ENCODE results near the gene TBC1D12. TPM values are rescaled to one million over a fixed set of nuclear protein-coding genes. Genes with fewer than 3 reads are reported as not detected.
A peak's percentile ranks its signal among the peaks of the same experiment; 100 is the strongest.

TBC1D12 gene
- total RNA-seq, 6 experiments from 2014 or later: 4.9 to 7.1 (median 5.4) TPM

DNA sequence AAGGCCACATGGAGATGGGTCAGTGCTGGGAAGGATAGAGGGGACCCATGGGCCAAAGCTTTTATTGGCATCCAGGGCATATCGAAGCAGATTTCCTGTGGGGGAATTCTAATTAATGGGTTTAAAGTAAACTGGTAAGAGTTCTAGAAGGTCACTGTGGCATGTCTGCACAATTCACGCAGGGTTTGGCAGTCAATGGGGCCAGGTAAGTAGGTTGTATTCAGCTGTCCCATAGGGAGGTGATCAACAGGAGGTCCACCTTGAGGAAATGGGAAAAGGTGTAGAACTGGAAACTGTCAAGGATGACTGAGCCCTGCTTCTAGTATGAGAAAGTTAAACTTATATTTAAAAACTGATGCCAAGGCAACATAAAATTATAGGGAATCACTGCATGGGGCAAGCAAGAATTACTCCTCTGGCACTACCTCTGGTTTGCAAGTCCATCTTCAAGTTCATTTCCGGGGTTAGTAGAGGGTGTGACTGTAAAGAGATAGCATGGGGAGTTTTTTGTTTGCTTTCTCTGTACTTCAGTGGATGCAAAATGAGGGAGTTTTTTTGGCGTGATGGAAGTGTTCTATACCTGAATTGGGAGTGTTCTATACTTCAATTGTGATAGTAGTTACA, 22.5 kb downstream of the TBC1D12 start:
- Mint-ChIP-seq H3K4me1 (ENCODE audit: low read depth) (peaks cover 33% of the 10 kb centered on the region), H3K27me3 (ENCODE audit: insufficient read depth) (no peaks in the 10 kb centered on the region), H3K36me3 (ENCODE audit: low read depth) (peaks cover 18% of the 10 kb centered on the region), H3K9me3 (peaks cover 17% of the 10 kb centered on the region), H3K4me3 (no peak overlapping the region), H3K27ac (no peak overlapping the region)
- TF ChIP-seq, protein P1, sequence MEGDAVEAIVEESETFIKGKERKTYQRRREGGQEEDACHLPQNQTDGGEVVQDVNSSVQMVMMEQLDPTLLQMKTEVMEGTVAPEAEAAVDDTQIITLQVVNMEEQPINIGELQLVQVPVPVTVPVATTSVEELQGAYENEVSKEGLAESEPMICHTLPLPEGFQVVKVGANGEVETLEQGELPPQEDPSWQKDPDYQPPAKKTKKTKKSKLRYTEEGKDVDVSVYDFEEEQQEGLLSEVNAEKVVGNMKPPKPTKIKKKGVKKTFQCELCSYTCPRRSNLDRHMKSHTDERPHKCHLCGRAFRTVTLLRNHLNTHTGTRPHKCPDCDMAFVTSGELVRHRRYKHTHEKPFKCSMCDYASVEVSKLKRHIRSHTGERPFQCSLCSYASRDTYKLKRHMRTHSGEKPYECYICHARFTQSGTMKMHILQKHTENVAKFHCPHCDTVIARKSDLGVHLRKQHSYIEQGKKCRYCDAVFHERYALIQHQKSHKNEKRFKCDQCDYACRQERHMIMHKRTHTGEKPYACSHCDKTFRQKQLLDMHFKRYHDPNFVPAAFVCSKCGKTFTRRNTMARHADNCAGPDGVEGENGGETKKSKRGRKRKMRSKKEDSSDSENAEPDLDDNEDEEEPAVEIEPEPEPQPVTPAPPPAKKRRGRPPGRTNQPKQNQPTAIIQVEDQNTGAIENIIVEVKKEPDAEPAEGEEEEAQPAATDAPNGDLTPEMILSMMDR (IDR thresholded peaks at IDR 0.05): no peak
- DNase-seq: no peak

DNA sequence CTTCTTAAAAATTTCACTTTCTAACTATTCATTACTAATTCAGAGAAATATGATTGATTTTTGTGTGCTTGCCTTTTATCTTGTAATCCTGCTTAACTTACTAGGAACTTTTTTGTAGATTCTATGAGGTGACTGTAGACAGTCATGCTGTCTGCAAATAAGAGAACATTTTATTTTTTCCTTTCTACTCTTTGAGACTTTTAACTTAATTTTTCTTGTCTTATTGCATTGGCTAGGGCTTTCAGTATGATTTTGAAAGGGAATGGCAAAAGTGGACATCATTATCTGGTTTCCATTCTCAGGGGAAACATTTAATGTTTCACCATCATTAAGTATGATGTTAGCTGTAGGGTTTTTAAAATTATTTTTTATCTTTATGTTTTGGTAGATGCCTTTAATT, 23.6 kb downstream of the TBC1D12 start:
- Mint-ChIP-seq H3K4me3 (no peak overlapping the region), H3K27me3 (ENCODE audit: insufficient read depth) (no peaks in the 10 kb centered on the region; the same call in 1 of the 2 replicates), H3K9me3 (peaks cover 17% of the 10 kb centered on the region), H3K4me1 (ENCODE audit: low read depth) (peaks cover 37% of the 10 kb centered on the region), H3K27ac (no peak overlapping the region), H3K36me3 (ENCODE audit: low read depth) (peaks cover 18% of the 10 kb centered on the region)
- no peak for DNase-seq
- TF ChIP-seq, protein P1 (IDR thresholded peaks at IDR 0.05): no peak

DNA sequence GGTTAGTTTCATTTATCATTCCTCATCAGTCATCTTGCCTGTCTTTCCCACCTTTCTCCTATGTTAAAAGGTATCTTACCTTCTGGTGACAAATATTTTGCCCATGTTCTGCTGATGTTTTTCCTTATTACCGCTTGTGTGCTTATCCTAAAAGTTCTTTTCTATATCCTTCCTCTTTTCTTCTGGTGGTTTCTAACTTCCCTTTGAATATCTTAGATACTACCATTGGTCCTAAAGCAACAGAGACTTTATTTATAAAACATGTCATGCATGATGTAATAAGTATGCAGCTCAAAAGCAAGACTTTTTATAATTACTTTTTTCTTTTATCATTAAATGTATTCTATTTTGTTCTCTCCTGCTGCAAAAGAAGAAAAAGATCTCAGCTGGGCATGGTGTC, 24.8 kb downstream of the TBC1D12 start:
- Mint-ChIP-seq H3K36me3 (ENCODE audit: low read depth) (peaks cover 18% of the 10 kb centered on the region), H3K27ac (no peak overlapping the region), H3K27me3 (ENCODE audit: insufficient read depth) (no peaks in the 10 kb centered on the region; the same call in 1 of the 2 replicates), H3K4me3 (no peak overlapping the region), H3K9me3 (peaks cover 17% of the 10 kb centered on the region), H3K4me1 (ENCODE audit: low read depth) (peaks cover 31% of the 10 kb centered on the region)
- DNase-seq: no peak
- TF ChIP-seq, protein P1 (IDR thresholded peaks at IDR 0.05): no peak

DNA sequence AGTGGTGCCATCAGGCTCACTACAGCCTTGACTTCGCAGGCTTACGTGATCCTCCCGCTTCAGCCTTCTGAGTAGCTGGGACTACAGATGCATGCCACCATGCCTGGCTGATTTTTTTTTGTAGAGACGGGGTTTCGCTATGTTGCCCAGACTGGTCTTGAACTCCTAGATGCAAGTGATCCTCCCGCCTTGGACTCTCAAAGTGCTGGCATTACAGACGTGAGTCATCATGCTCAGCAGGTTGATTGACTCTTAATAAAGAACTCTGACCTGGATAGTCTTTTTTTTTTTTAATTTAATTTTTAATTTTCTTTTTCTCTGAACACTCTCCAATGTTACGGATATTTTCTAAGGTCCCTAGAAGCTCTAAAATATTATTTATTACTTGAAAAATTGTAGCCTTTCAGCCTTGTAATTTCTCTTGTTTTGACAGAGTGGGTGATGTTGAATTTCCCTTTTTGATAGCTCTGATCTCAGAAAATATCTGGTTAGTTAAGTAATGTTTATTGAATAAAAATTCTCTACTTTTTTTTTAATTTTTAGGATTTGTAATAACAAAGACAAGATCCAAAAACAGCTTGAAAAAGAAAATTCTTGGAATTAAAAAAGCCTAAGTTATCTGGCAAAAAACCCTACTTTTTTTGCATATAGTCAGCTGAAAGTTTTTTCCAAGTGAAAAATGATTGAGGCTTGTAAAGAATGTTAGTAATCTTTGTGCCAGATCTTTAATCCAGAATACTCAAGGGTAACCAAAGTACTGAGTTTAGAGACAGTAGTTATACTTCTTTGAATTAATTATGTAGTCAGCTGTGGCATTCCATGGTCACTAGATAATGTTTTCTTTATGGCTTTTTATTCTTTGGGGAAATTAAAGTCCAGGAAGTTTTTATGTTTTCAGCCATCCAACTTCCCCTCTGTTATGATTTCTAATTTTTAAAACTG, 26.7 kb downstream of the TBC1D12 start:
- no peaks in the 10 kb centered on the region; the same call in 1 of the 2 replicates for H3K27me3 Mint-ChIP-seq (ENCODE audit: insufficient read depth)
- peaks cover 18% of the 10 kb centered on the region for H3K36me3 Mint-ChIP-seq (ENCODE audit: low read depth)
- H3K9me3 Mint-ChIP-seq: peaks cover 17% of the 10 kb centered on the region
- DNase-seq: peak; percentile 68
- TF ChIP-seq, protein P1 (IDR thresholded peaks at IDR 0.05): no peak
- peak overlapping the region; percentile 16; the same call in 1 of the 2 replicates for H3K27ac Mint-ChIP-seq
- no peak overlapping the region for H3K4me3 Mint-ChIP-seq
- H3K4me1 Mint-ChIP-seq (ENCODE audit: low read depth): peaks cover 23% of the 10 kb centered on the region

DNA sequence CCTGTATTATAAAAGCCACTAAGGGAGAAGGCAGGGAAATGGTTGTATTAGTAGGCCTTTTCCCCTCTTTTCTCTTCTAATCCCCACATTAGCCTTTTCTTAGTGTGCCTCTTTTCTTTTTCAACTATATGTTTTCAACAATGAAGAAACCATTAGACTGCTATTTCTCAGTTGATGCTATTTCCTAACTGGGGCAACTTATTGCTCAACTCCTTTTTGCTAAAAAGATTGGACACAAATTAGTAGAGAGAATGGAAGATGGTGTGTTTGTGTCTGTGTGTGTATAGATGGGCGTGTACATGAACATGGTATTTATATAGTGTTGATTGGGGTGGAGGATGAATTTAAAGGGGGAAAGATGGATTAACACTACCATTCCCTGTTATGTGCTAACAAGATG, 28.4 kb downstream of the TBC1D12 start:
- Mint-ChIP-seq H3K36me3 (ENCODE audit: low read depth) (peaks cover 4% of the 10 kb centered on the region; the same call in 1 of the 2 replicates), H3K27ac (no peak overlapping the region), H3K27me3 (ENCODE audit: insufficient read depth) (no peaks in the 10 kb centered on the region; the same call in 1 of the 2 replicates), H3K9me3 (peaks cover 6% of the 10 kb centered on the region; the same call in 1 of the 2 replicates), H3K4me1 (ENCODE audit: low read depth) (peaks cover 18% of the 10 kb centered on the region), H3K4me3 (no peak overlapping the region)
- no peak for DNase-seq
- TF ChIP-seq, protein P1 (IDR thresholded peaks at IDR 0.05): no peak
